Measurements from ENCODE around the gene TRAPPC1.

TRAPPC1 gene

GRCh38 chr17:7946441-7946840 is 14.7 kb upstream of the TRAPPC1 start:
- no peak overlapping the region for H3K27ac ChIP-seq
- TF ChIP-seq CTCF (IDR thresholded peaks at IDR 0.05; ENCODE audit: low read depth, low read length), result no peak
- no peak for DNase-seq
- no peaks in the 10 kb centered on the region for H3K9me3 ChIP-seq (ENCODE audit: severe bottlenecking)
- peaks cover 78% of the 10 kb centered on the region for H3K36me3 ChIP-seq
- no peaks in the 10 kb centered on the region for H3K27me3 ChIP-seq (ENCODE audit: insufficient read depth, low read depth, severe bottlenecking)
- no peak overlapping the region for H3K4me3 ChIP-seq (ENCODE audit: low read depth, low read length)

DNA sequence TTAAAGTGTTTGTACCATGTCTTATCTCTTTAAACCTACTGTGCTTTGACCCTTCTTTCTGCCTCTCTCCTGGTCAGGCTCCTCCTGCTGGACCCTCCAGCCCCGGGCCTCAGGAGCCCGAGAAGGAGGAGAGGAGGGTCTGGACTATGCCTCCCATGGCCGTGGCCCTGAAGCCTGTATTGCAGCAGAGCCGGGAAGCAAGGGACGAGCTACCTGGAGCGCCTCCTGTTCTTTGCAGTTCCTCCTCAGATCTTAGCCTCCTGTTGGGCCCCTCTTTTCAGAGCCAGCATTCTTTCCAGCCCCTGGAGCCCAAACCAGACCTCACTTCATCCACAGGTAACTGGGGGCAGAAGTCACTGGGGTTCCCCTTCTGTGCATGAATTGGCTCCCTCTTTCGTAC is 13.9 kb upstream of the TRAPPC1 start:
- Histone ChIP-seq H3K27me3 (ENCODE audit: insufficient read depth, low read depth, severe bottlenecking) (no peaks in the 10 kb centered on the region), H3K4me3 (ENCODE audit: low read depth, low read length) (no peak overlapping the region), H3K27ac (no peak overlapping the region), H3K36me3 (peaks cover 86% of the 10 kb centered on the region), H3K9me3 (ENCODE audit: severe bottlenecking) (no peaks in the 10 kb centered on the region)
- no peak for TF ChIP-seq CTCF (IDR thresholded peaks at IDR 0.05; ENCODE audit: low read depth, low read length)
- no peak for DNase-seq

DNA sequence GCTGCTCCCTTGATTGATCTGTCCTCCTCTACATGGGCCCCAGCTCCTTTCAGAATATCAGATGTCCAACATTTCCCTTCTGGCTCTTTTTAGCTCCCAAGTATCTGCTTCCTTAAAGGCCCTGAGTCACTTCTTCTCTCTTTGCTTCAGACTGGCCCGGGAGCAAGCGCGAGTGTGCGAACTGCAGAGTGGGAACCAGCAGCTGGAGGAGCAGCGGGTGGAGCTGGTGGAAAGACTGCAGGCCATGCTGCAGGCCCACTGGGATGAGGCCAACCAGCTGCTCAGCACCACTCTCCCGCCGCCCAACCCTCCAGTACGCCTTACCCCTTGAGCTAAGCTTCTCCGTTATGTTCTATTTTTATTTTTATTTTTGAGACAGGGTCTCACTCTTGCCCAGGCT is 12.6 kb upstream of the TRAPPC1 start:
- H3K4me3 ChIP-seq (ENCODE audit: low read depth, low read length), result no peak overlapping the region
- H3K27ac ChIP-seq, result no peak overlapping the region
- H3K27me3 ChIP-seq (ENCODE audit: insufficient read depth, low read depth, severe bottlenecking), result no peaks in the 10 kb centered on the region
- no peaks in the 10 kb centered on the region for H3K9me3 ChIP-seq (ENCODE audit: severe bottlenecking)
- peaks cover 91% of the 10 kb centered on the region for H3K36me3 ChIP-seq
- no peak for TF ChIP-seq CTCF (IDR thresholded peaks at IDR 0.05; ENCODE audit: low read depth, low read length)
- DNase-seq, result no peak

GRCh38 chr17:7943291-7943690 is 11.5 kb upstream of the TRAPPC1 start:
- DNase-seq, result no peak
- Histone ChIP-seq H3K27ac (no peak overlapping the region), H3K4me3 (ENCODE audit: low read depth, low read length) (no peak overlapping the region), H3K36me3 (peaks cover 91% of the 10 kb centered on the region), H3K27me3 (ENCODE audit: insufficient read depth, low read depth, severe bottlenecking) (no peaks in the 10 kb centered on the region), H3K9me3 (ENCODE audit: severe bottlenecking) (no peaks in the 10 kb centered on the region)
- TF ChIP-seq CTCF (IDR thresholded peaks at IDR 0.05; ENCODE audit: low read depth, low read length), result no peak

- H3K27ac ChIP-seq, result no peak overlapping the region
- H3K4me3 ChIP-seq (ENCODE audit: low read depth, low read length), result no peak overlapping the region
- no peak for DNase-seq
- H3K9me3 ChIP-seq (ENCODE audit: severe bottlenecking), result no peaks in the 10 kb centered on the region
- H3K27me3 ChIP-seq (ENCODE audit: insufficient read depth, low read depth, severe bottlenecking), result no peaks in the 10 kb centered on the region
- peaks cover 89% of the 10 kb centered on the region for H3K36me3 ChIP-seq
- TF ChIP-seq CTCF (IDR thresholded peaks at IDR 0.05; ENCODE audit: low read depth, low read length), result no peak
Observed at GRCh38 chr17:7940743-7941142, 9.0 kb upstream of the TRAPPC1 start.

- no peak for DNase-seq
- Histone ChIP-seq H3K4me3 (ENCODE audit: low read depth, low read length) (no peak overlapping the region), H3K27ac (no peak overlapping the region), H3K27me3 (ENCODE audit: insufficient read depth, low read depth, severe bottlenecking) (no peaks in the 10 kb centered on the region), H3K36me3 (peaks cover 88% of the 10 kb centered on the region), H3K9me3 (ENCODE audit: severe bottlenecking) (no peaks in the 10 kb centered on the region)
- no peak for TF ChIP-seq CTCF (IDR thresholded peaks at IDR 0.05; ENCODE audit: low read depth, low read length)
Observed at GRCh38 chr17:7940034-7940433, 8.3 kb upstream of the TRAPPC1 start.
